Lower lobe of right lung (tissue), 2 donors: ENCODE measurements around the gene PNMA8C. TPM values are rescaled to one million over a fixed set of nuclear protein-coding genes. Genes with fewer than 3 reads are reported as not detected.

Experiments
- ATAC-seq, 2 donors: fragments of 200-7000 bp; cut with Tn5 transposase; one replicate each; pipeline ENCODE4 v1.9.1; 2020 to 2022; ENCODE audit warnings: mild to moderate bottlenecking in 2 of 2, moderate library complexity in 2 of 2
- DNase-seq: peaks from one replicate; pipeline ENCODE4 v3.0.0-alpha.2; 2020
- H3K27ac ChIP-seq: fragments of 200-600 bp; one replicate; pipeline ENCODE4 v1.8.0; 2022
- H3K27me3 ChIP-seq: fragments of 200-600 bp; one replicate; pipeline ENCODE4 v1.8.0; 2022; ENCODE audit warnings: low read depth
- H3K36me3 ChIP-seq: fragments of 200-600 bp; one replicate; pipeline ENCODE4 v1.8.0; 2022; ENCODE audit warnings: mild to moderate bottlenecking
- H3K4me1 ChIP-seq: fragments of 200-600 bp; one replicate; pipeline ENCODE4 v1.8.0; 2022
- H3K4me3 ChIP-seq: fragments of 200-600 bp; one replicate; pipeline ENCODE4 v1.8.0; 2022; ENCODE audit warnings: mild to moderate bottlenecking
- H3K9me3 ChIP-seq: fragments of 200-600 bp; one replicate; pipeline ENCODE4 v1.8.0; 2022
- CTCF ChIP-seq: fragments of 200-600 bp; IDR thresholded peaks from one replicate; pipeline ENCODE4 v1.8.0; 2022; ENCODE audit warnings: antibody characterized with exemption, mild to moderate bottlenecking
- intact Hi-C: fragments of 100-400 bp; cut with DNase I; formaldehyde crosslinking; loops from one replicate; pipeline ENCODE4 v1.11.0; 2022
- long read RNA-seq: library from polyadenylated mRNA; unstranded; transcript quantifications from one replicate; pipeline ENCODE4 v2.0.0, GENCODE V29; 2021
- total RNA-seq: library from RNA; stranded (reverse); fragmentation: NEBNext Ultra II Directional; extraction: Animal tissue kit (Norgen Biotek cat#: 25700); gene quantifications from one replicate; pipeline ENCODE4 v1.2.1, GENCODE V29; 2021
- donor health status: DM: no; HTN: yes; CAD: no; lungs with severe emphysema.

PNMA8C gene
- total RNA-seq = 0.18 TPM
- long read RNA-seq = 0 reads

GRCh38 chr19:46428239-46429135, at the start of gene PNMA8C:
TSS of gene PNMA8C (minus strand) at chr19:46428936. CDS start at chr19:46428359, 577 bp downstream.
- ATAC-seq (peak; percentile 54 to 61), DNase-seq (peak; percentile 71)
- H3K4me3 ChIP-seq = peak within 1 kb of the TSS; percentile 19
- no peaks in the 10 kb centered on the region for H3K36me3 ChIP-seq
- peaks cover 54% of the 10 kb centered on the region for H3K27me3 ChIP-seq
- intact Hi-C loops = no loop called here
- no peak for TF ChIP-seq CTCF
- no peaks in the 10 kb centered on the region for H3K9me3 ChIP-seq
- peaks cover 9% of the 10 kb centered on the region for H3K4me1 ChIP-seq
- no peak within 1 kb of the TSS for H3K27ac ChIP-seq

- Histone ChIP-seq H3K4me3 (no peak overlapping the region), H3K27me3 (peaks cover 18% of the 10 kb centered on the region), H3K27ac (no peak overlapping the region), H3K9me3 (no peaks in the 10 kb centered on the region), H3K4me1 (peaks cover 13% of the 10 kb centered on the region), H3K36me3 (no peaks in the 10 kb centered on the region)
- DNase-seq (no peak), ATAC-seq (no peak)
- intact Hi-C loops = no loop called here
- TF ChIP-seq CTCF = no peak
These were observed 47.2 kb upstream of the PNMA8C start for GRCh38 chr19:46475986-46476385.

GRCh38 chr19:46474211-46474610, 45.5 kb upstream of the PNMA8C start:
- Histone ChIP-seq H3K4me1 (peaks cover 14% of the 10 kb centered on the region), H3K27me3 (peaks cover 27% of the 10 kb centered on the region), H3K36me3 (no peaks in the 10 kb centered on the region), H3K27ac (no peak overlapping the region), H3K4me3 (no peak overlapping the region), H3K9me3 (no peaks in the 10 kb centered on the region)
- TF ChIP-seq CTCF = no peak
- intact Hi-C loops = no loop called here
- DNase-seq (no peak), ATAC-seq (no peak)

- no peak for ATAC-seq
- H3K27me3 ChIP-seq = peaks cover 27% of the 10 kb centered on the region
- intact Hi-C loops = no loop called here
These were observed 43.9 kb upstream of the PNMA8C start for GRCh38 chr19:46472592-46472991.

More at GRCh38 chr19:46472592-46472991, 43.9 kb upstream of the PNMA8C start:
- TF ChIP-seq CTCF = no peak
- peaks cover 14% of the 10 kb centered on the region for H3K4me1 ChIP-seq
- H3K4me3 ChIP-seq = no peak overlapping the region
- no peaks in the 10 kb centered on the region for H3K36me3 ChIP-seq
- no peak overlapping the region for H3K27ac ChIP-seq
- H3K9me3 ChIP-seq = no peaks in the 10 kb centered on the region
- DNase-seq = no peak
